ENCODE data around the gene MRPL54.
A peak's percentile ranks its signal among the peaks of the same experiment; 100 is the strongest.

The MRPL54 gene

GRCh38 chr19:3762501-3763459 lies at the start of gene MRPL54:
Gene MRPL54, plus strand, starts transcription at chr19:3762682. Its CDS starts 19 bp downstream, at chr19:3762701.
- peak; percentile 99 to 100 for DNase-seq (ENCODE audit: low read depth in 1 of 2, low spot score in 1 of 2)

GRCh38 chr19:3716147-3716668 lies 46.3 kb upstream of the MRPL54 start:
- DNase-seq (ENCODE audit: low read depth in 1 of 2, low spot score in 1 of 2) = no peak

GRCh38 chr19:3719868-3720267 lies 42.6 kb upstream of the MRPL54 start:
- DNase-seq (ENCODE audit: low read depth in 1 of 2, low spot score in 1 of 2) = no peak

GRCh38 chr19:3720349-3720917 lies 42.0 kb upstream of the MRPL54 start:
- no peak for DNase-seq (ENCODE audit: low read depth in 1 of 2, low spot score in 1 of 2)

GRCh38 chr19:3721131-3721886 lies 41.2 kb upstream of the MRPL54 start:
- peak; percentile 82 to 91 for DNase-seq (ENCODE audit: low read depth in 1 of 2, low spot score in 1 of 2)

- no peak for DNase-seq (ENCODE audit: low read depth in 1 of 2, low spot score in 1 of 2)
Observed at GRCh38 chr19:3721887-3722442, 40.5 kb upstream of the MRPL54 start.

- DNase-seq (ENCODE audit: low read depth in 1 of 2, low spot score in 1 of 2) = no peak
Observed at GRCh38 chr19:3722443-3723109, 39.9 kb upstream of the MRPL54 start.

- DNase-seq (ENCODE audit: low read depth in 1 of 2, low spot score in 1 of 2) = no peak
Observed at GRCh38 chr19:3723110-3723488, 39.4 kb upstream of the MRPL54 start.

GRCh38 chr19:3723883-3724282 lies 38.6 kb upstream of the MRPL54 start:
- no peak for DNase-seq (ENCODE audit: low read depth in 1 of 2, low spot score in 1 of 2)

- no peak for DNase-seq (ENCODE audit: low read depth in 1 of 2, low spot score in 1 of 2)
Observed at GRCh38 chr19:3725121-3725520, 37.4 kb upstream of the MRPL54 start.

- no peak for DNase-seq (ENCODE audit: low read depth in 1 of 2, low spot score in 1 of 2)
Observed at GRCh38 chr19:3725640-3726310, 36.7 kb upstream of the MRPL54 start.

GRCh38 chr19:3730457-3730958 lies 32.0 kb upstream of the MRPL54 start:
- no peak for DNase-seq (ENCODE audit: low read depth in 1 of 2, low spot score in 1 of 2)

GRCh38 chr19:3732108-3732507 lies 30.4 kb upstream of the MRPL54 start:
- DNase-seq (ENCODE audit: low read depth in 1 of 2, low spot score in 1 of 2) = no peak

GRCh38 chr19:3733549-3734309 lies 28.8 kb upstream of the MRPL54 start:
- DNase-seq (ENCODE audit: low read depth in 1 of 2, low spot score in 1 of 2) = no peak

GRCh38 chr19:3734310-3734600 lies 28.2 kb upstream of the MRPL54 start:
- no peak for DNase-seq (ENCODE audit: low read depth in 1 of 2, low spot score in 1 of 2)

GRCh38 chr19:3736106-3736724 lies 26.3 kb upstream of the MRPL54 start:
- no peak for DNase-seq (ENCODE audit: low read depth in 1 of 2, low spot score in 1 of 2)

- DNase-seq (ENCODE audit: low read depth in 1 of 2, low spot score in 1 of 2) = no peak
Observed at GRCh38 chr19:3737487-3738205, 24.8 kb upstream of the MRPL54 start.

- no peak for DNase-seq (ENCODE audit: low read depth in 1 of 2, low spot score in 1 of 2)
Observed at GRCh38 chr19:3738477-3739220, 23.8 kb upstream of the MRPL54 start.

Measured in stimulated activated CD4-positive, alpha-beta T cell treated with anti-CD3 and anti-CD28 coated beads, Interleukin-15, amount 100 ng/mL, for 1 hour (primary cell).